Liver (tissue), 3 donors: ENCODE measurements around the gene IFITM5.

Experiments used
- ATF3 ChIP-seq: IDR thresholded peaks from 2 replicates; pipeline ENCODE4 v1.6.1; 2016; ENCODE audit warnings: antibody characterized with exemption
- CTCF ChIP-seq: fragments of 150-350 bp; IDR thresholded peaks from 2 replicates; pipeline ENCODE4 v1.5.1; 2017; ENCODE audit warnings: improper control_type of control experiment, low read depth, low read length; ENCODE audit not compliant: missing input control
- JUND ChIP-seq, 2 donors: IDR thresholded peaks; 2 replicates each; pipeline ENCODE4 v1.6.1; 2016; ENCODE audit warnings: antibody characterized with exemption in 2 of 2
- REST ChIP-seq: IDR thresholded peaks from 2 replicates; pipeline ENCODE4 v1.6.1; 2016; ENCODE audit warnings: antibody characterized with exemption, mild to moderate bottlenecking
- donor health status: healthy.
- donor health status: healthy.

GRCh38 chr11:285894-286220 lies 13.5 kb downstream of the IFITM5 start:
- TF ChIP-seq JUND (IDR thresholded peaks at IDR 0.05): no peak
- no peak for TF ChIP-seq CTCF
- TF ChIP-seq REST: no peak
- no peak for TF ChIP-seq ATF3
